GM18508 (cell line): Measurements from ENCODE around the gene ARHGAP6.
"Not testable (repeated sequence)": the region's sequence is repeated elsewhere in the genome, so short reads cannot be mapped to it uniquely, and the experiment has no call there.

ENCODE experiments used
- ATAC-seq: cut with Tn5 transposase; IDR thresholded peaks from one replicate; pipeline ENCODE4 v1.9.1; 2021; ENCODE audit warnings: moderate number of reproducible peaks; ENCODE audit not compliant: insufficient read depth, unreplicated experiment

Gene ARHGAP6

GRCh38 chrX:11272290-11272689 lies 393.4 kb downstream of the ARHGAP6 start:
- no peak for ATAC-seq

DNA sequence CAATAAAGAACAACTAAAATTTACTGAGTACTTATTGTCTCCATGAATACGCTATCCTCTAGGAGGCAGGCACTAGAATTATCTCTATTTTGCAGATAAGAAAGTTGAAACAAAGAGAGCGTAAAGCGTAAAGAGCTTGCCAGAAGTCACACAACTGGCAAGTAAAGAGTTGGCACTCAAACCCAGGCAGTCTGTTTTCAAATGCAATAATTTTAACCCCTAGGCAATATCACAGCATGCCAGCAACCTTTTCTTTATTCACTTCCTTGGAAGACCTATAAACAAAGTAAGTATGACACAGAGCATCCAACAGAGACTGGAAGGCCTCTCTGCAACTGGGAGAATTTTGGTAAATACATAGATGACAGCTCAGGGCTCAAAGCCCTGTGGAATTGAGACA lies 395.7 kb downstream of the ARHGAP6 start:
- no peak for ATAC-seq

DNA sequence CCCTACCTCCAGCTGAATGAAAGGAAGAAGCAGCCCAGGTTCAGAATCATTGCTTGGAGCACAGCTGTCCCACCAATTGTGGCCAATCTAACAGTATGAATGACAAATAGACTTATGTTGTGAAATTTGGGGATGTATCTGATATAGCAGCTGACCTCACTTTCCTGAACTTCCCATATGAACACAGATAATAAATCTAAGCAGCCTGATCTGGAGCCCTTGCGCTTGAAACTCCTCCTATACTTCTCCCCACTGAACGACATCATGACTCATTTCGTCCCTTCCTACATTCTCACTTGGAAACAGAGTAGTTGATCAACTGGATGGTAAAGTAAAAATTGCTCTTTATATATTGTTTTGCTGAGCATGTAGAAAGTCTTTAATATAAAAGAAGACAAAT lies 396.7 kb downstream of the ARHGAP6 start:
- ATAC-seq = no peak

- no peak for ATAC-seq
These were observed 398.3 kb downstream of the ARHGAP6 start for GRCh38 chrX:11267425-11267824.

DNA sequence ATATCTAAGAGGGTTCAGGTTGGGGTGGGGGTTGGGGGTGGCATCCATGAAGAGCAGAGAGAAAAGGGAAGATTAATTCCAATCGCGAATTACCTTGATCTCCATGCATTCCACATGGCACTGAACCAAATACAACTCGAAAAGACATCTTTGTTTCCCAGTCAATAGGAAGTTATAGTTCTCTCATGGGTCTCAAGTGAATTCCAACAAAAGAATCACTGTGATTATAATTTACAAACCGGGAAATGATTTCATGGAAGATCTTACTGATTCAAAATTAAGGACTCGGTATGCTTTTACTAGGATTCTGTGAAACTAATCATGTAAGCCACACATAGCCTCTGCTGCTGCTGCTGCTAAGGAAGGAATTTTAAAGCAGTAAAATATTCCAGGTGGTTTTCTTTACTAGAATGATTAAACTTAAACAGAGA lies 399.1 kb downstream of the ARHGAP6 start:
- ATAC-seq = no peak

DNA sequence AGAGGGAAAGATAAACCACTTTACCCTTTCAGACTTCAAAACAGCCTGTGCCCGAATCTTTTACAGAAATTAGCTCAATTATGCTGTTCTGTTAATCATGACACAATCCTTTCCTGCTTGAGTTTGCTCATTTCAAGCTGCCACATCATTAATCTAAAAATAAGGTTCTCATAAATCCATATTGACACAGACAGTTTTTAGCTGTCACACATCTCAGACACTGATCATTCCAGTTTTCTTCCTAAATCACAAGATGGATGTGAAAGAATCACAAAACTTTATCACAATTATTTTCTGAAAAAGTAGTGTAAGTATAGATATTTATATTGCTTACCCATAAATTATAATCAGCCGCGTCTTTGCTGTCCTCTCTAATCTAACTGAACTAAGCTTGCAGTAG lies 400.4 kb downstream of the ARHGAP6 start:
- ATAC-seq = no peak

- no peak for ATAC-seq
These were observed 400.8 kb downstream of the ARHGAP6 start for GRCh38 chrX:11264925-11265324.

DNA sequence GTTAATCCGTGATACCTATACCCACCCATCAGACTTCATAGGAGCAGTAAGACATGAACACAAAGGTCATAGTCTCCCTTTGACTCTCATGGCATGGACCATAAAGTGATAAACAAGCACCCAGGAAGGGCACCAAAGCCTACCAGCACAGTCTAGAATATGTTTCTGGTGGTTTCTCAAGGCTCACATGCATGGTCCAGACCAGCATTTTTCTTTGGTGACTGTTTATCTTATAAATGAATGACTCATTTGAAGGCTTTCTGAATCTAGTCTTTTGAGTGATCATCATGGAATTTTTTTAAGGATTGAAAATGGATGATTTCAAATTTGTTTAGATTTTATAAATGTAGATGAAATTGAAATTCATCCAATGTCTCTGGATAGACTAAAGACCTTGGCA lies 404.5 kb downstream of the ARHGAP6 start:
- ATAC-seq = no peak

DNA sequence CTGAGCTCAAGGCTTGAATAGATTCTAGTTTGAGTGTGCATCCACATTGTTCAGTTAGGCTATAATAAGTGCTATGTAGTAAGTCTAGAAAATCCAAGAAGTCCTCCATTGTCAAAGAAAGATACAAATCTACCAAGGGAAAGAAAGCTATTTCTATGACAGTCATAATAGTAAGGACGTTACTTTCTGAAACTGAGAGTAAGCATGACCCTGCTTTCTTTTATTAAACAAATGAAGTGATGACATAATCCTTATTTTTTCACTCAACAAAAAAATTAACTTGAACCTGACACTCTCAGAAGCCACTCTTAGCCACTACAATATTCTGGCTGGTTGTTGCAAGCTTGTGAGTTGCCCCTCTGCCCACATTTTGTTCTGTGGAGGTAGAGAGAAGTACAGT lies 406.3 kb downstream of the ARHGAP6 start:
- ATAC-seq = no peak

DNA sequence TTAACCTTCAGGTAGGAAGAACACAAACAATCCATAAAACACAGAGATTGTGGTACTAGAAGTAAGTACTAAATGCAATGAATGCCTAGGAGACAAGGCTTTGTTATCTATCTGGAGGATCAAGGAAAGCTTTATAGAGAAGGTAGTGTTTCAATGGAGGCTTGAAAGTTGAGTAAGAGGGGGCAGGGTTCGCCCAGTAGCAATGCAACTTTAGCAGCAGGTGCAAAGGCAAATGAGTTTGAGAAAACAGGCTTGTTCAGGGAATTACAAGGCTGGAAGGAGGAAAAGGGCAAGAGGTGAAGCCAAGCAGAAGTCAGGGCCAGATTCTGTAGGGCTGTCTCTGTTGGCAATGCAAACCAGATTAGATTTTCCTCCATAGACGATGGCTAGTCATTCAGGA lies 408.0 kb downstream of the ARHGAP6 start:
- ATAC-seq = no peak

GRCh38 chrX:11257290-11257689 lies 408.4 kb downstream of the ARHGAP6 start:
- ATAC-seq = no peak

DNA sequence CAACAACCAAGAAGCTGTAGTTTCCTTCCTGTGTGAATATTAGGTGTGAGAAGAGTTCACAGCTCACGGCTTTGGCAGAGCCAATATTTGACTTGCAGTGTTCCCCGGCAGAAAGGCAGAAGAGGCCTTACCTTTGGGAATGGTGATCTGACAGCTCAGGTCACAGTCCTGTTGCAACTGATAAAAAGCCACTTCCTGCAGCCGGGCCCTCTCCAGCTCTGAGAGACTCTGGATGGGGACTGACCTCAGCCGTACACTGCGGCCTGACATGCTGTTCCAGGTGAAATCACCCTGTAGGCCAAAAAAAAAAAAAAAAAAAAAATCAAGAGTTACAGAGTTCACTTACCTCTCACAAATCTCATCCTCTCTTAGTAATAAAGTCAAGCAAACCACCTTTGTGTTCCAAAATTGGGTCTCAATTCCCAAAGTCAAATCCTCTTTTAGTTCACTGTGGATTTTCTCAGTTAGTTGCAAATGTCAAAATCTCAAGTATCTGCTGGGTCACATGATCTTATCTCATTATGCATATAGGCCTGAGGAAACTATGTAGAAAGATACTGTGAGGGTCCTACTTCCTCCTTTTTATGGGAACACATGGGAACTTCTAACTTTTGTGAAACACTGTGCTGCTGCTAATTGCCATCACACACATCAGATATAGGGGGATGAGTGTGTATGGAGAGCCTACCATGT lies 411.2 kb downstream of the ARHGAP6 start:
- no peak for ATAC-seq

- no peak for ATAC-seq
These were observed 421.1 kb downstream of the ARHGAP6 start for GRCh38 chrX:11244636-11245035.

- no peak for ATAC-seq
These were observed 423.0 kb downstream of the ARHGAP6 start for GRCh38 chrX:11242704-11243103.

DNA sequence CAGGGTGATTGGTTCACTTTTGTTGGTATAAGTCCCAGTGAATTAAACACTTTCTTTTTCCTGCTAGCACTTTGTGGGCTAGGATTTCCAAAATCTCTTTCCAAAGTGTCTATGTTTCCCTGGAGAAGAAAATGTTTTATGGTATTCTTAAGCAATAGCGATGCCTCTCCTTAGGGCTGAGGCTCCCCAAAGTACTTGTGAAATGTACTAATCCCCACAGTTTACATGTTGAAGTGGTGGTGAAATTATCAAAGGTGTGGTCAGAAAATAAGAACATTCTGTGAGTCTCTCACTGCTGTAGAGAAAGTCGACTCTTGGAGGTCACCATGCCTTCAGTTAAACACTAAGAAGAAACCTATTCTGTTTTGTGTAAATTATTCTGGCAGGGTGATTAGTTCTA lies 424.0 kb downstream of the ARHGAP6 start:
- ATAC-seq = no peak

DNA sequence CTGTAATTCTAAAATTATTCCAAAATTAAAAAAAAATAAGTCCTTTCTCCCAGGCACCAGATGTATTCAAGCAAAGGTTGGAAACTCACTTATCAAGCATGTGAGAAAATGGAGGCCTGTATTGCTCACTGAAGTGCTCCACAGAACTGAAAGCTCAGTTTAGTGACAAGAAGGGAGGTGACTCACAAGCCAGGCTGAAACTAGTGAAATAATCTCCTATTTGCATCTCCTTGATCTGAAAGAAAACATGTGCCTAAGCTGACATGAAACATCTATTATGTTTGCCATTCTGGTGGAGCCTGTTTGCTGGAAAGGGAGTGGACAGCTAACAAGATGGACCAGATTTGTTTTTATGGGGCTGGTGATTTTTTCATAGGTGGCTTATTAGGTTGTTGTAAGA lies 426.5 kb downstream of the ARHGAP6 start:
- no peak for ATAC-seq

DNA sequence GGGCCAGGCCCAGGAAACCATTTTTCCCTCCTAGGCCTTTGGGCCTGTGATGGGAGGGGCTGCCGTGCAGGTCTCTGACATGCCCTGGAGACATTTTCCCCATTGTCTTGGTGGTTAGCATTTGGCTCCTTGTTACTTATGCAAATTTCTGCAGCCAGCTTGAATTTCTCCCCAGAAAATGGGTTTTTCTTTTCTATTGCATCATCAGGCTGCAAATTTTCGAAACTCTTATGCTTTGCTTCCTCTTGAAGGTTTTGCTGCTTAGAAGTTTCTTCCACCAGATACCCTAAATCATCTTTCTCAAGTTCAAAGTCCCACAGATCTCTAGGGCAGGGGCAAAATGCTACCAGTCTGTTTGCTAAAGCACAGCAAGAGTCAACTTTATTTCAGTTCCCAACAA lies 430.3 kb downstream of the ARHGAP6 start:
- ATAC-seq = not testable (repeated sequence)

DNA sequence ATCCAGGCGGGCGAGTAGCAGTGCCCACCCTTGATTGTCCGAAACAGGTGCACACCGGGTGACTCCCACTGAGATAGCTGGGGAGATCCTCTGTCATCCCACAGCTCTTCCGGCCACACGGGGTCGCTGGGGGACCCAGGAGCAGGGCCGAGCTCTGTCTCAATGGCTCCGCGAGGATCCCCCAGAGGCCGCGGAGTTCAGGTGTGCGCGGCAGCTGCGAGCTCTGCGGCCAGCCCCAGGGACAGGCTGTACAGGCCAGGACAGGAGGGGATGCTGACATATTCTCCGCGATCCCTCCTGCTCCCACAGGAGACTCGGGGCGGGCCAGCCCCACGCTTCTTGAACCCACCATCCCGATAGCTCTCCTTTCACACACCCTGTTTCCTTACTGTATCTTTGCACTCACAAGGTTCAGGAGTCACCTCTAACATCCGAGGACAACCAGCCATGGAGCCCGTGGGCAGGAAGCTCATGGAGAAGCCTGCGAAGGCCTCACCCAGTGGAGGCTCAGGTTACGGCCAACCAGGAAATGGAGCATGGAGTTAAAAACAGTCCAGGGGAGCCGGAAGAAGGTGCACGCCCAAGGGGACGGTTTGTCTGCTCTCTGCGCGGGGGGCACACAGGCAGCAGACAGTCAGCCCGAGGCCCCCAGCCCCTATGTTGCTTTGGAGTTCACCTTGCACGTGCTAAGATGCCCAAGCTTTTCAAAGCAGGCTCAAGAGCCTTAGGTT lies 450.4 kb downstream of the ARHGAP6 start:
- ATAC-seq = no peak

GRCh38 chrX:11214346-11215190 lies 451.2 kb downstream of the ARHGAP6 start:
- no peak for ATAC-seq

DNA sequence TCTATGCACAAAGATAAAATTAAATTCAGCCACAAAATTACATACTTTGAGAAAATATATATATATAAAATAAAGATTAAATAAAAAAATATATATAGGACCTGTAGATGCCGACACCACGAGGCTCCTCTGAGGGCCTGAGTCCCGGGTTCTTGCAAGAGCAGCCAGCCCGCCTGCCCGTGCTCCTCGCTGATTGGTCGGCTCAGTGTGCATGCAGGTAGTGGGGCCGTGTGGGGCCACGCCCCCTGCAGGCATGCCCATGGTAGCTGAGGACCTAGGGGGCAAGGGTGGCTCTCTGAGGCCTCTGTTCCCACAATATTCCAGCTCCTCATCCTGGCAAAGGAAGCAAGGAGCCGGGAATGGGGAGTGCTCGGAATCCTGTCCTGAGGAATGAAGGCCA lies 453.0 kb downstream of the ARHGAP6 start:
- ATAC-seq = no peak

DNA sequence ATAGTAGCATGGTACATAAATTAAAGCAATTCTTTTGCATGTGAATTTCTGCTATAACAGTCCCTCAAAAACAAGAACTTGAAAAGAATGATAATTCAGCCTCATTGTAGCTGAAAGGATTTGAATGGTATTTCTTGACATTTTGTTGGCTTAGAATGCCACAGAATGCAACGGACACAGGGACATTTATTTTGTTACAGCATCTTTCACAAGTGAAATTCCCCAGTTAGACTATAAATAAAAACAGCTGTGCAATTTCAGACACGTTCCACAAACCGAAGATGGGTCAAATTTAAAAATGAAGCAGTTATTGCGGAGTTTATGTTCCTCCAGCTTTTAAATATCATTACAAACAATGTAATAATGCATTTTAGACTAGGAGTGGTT lies 455.3 kb downstream of the ARHGAP6 start:
- no peak for ATAC-seq
